ENCODE data around the gene MFSD12. TPM values are rescaled to one million over a fixed set of nuclear protein-coding genes. Genes with fewer than 3 reads are reported as not detected.
"Not testable (repeated sequence)": the region's sequence is repeated elsewhere in the genome, so short reads cannot be mapped to it uniquely, and the experiment has no call there.

Gene MFSD12
- polyA plus RNA-seq, 6 donors from 2014 or later = 19.1 to 37.6 (median 26.7) TPM

DNA sequence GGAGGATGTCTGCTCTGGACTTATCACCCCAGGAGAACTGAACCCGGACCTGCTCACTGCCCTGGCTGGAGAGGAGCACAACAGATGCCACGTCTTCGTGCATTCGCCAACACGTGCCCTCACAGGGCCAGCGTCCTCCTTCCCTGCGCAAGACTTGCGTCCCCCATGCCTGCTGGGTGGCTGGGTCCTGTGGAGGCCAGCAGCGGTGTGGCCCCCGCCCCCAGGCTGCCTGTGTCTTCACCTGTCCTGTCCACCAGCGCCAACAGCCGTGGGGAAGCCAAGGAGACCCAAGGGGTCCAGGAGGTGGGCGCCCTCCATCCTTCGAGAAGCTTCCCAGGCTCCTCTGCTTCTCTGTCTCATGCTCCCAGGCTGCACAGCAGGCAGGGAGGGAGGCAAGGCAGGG lies 21.8 kb downstream of the MFSD12 start:
- DNase-seq (no peak), ATAC-seq (ENCODE audit: low read depth in 2 of 2) (no peak)
- H3K27me3 Mint-ChIP-seq = no peaks in the 10 kb centered on the region
- H3K27ac Mint-ChIP-seq = peak overlapping the region in 1 of 6 donors; percentile 81
- H3K4me3 Mint-ChIP-seq = no peak overlapping the region
- peaks cover 0 to 4% (median 0%) of the 10 kb centered on the region in 7 donors for H3K9me3 Mint-ChIP-seq
- peaks cover 0 to 11% (median 0%) of the 10 kb centered on the region in 3 donors for H3K4me1 Mint-ChIP-seq
- no peaks in the 10 kb centered on the region for H3K36me3 Mint-ChIP-seq

DNA sequence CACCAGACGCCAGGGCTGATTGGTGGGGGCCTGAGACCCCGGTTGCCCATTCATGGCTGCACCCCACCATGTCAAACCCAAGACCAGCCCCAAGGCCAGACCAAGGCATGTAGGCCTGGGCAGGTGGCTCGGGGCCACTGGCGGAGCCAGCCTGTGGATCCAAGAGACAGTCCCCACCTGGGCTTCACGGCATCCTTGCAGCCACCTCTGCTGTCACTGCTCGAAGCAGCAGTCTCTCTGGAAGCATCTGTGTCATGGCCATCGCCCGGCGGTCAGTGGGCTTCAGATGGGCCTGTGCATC lies 22.2 kb downstream of the MFSD12 start:
- Mint-ChIP-seq H3K27me3 (no peaks in the 10 kb centered on the region), H3K27ac (peak overlapping the region in 1 of 6 donors; percentile 90), H3K36me3 (no peaks in the 10 kb centered on the region), H3K4me1 (peaks cover 0 to 11% (median 0%) of the 10 kb centered on the region in 3 donors), H3K4me3 (peak overlapping the region in 1 of 8 donors; percentile 6), H3K9me3 (peaks cover 0 to 4% (median 0%) of the 10 kb centered on the region in 7 donors)
- DNase-seq (no peak), ATAC-seq (ENCODE audit: low read depth in 2 of 2) (no peak)

DNA sequence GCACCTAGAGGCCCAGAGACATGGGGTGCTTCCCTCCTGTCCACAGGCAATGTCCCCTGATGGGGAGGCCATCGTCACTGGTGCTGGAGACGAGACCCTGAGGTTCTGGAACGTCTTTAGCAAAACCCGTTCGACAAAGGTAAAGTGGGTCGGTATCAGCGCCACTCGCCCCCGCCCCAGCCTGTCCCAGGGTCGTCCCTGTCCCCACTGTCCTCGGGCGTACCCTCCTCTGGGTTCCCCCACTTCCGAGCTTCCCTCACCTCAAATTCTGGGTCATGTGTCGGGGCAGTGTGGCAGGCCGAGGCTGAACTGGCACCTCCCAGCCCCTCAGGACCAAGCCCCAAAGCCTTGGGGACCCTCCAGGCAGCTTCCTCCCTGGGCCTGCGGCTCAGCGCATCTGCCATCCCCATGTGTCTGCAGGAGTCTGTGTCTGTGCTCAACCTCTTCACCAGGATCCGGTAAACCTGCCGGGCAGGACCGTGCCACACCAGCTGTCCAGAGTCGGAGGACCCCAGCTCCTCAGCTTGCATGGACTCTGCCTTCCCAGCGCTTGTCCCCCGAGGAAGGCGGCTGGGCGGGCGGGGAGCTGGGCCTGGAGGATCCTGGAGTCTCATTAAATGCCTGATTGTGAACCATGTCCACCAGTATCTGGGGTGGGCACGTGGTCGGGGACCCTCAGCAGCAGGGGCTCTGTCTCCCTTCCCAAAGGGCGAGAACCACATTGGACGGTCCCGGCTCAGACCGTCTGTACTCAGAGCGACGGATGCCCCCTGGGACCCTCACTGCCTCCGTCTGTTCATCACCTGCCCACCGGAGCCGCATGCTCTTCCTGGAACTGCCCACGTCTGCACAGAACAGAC lies 22.8 kb downstream of the MFSD12 start:
- DNase-seq (no peak), ATAC-seq (ENCODE audit: low read depth in 2 of 2) (no peak)
- no peaks in the 10 kb centered on the region for H3K36me3 Mint-ChIP-seq
- H3K27me3 Mint-ChIP-seq = no peaks in the 10 kb centered on the region
- H3K27ac Mint-ChIP-seq = peak overlapping the region in 1 of 6 donors; percentile 90
- peaks cover 0 to 11% (median 0%) of the 10 kb centered on the region in 3 donors for H3K4me1 Mint-ChIP-seq
- H3K4me3 Mint-ChIP-seq = no peak overlapping the region
- H3K9me3 Mint-ChIP-seq = peaks cover 0 to 2% (median 0%) of the 10 kb centered on the region in 7 donors

DNA sequence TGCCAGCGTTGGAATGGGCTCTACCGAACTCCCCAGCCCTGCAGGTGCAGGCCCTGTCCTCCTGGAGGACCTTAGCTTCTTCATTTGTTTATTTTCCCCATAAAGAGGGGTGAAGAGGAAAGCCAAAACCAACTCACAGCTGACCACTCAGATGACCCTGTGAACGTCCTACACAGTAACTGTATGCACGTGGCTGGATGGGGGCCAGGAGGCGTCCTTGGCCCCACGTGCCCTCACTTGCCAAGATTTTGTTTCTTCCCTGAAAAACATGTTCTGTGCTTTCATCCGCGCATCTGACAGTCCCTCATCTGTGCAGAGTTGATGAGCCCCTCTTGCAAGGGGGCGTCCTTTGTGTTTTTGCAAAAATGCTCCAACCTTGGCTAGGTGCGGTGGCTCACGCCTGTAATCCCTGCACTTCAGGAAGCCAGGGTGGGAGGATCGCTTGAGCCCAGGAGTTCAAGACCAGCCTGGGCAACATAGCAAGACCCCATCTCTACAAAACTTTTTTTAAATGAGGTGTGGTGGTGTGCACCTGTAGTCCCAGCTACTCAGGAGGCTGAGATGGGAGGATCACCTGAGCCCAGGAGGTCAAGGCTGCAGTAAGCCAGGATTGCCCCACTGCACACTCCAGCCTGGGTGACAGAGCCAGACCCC lies 23.7 kb downstream of the MFSD12 start:
- H3K4me3 Mint-ChIP-seq = no peak overlapping the region
- no peak overlapping the region for H3K27ac Mint-ChIP-seq
- no peaks in the 10 kb centered on the region for H3K27me3 Mint-ChIP-seq
- ATAC-seq (ENCODE audit: low read depth in 2 of 2) (no peak), DNase-seq (no peak)
- peaks cover 0 to 11% (median 0%) of the 10 kb centered on the region in 3 donors for H3K4me1 Mint-ChIP-seq
- H3K36me3 Mint-ChIP-seq = no peaks in the 10 kb centered on the region
- no peaks in the 10 kb centered on the region for H3K9me3 Mint-ChIP-seq

DNA sequence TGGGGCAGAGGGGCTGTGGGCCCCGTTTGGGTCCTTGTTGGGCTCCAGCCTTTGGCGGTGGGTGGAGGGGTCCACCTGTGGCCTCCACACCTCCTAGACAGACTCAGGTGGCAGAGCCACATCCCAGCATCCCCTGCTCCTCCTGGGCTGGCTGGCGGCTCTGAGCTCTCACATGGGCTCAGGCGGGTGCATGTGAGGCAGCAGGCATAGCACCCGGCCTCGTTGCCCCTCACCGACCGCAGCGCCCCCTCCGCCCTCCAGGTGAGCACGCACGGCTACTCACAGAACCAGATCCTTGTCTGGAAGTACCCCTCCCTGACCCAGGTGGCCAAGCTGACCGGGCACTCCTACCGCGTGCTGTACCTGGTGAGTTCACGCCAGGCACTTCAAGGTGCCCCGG lies 24.4 kb downstream of the MFSD12 start:
- DNase-seq (no peak), ATAC-seq (ENCODE audit: low read depth in 2 of 2) (no peak)
- H3K27me3 Mint-ChIP-seq = no peaks in the 10 kb centered on the region
- H3K27ac Mint-ChIP-seq = peak overlapping the region in 2 of 6 donors; percentile 48 to 62
- peak overlapping the region in 2 of 8 donors; percentile 16 to 29 for H3K4me3 Mint-ChIP-seq
- no peaks in the 10 kb centered on the region for H3K9me3 Mint-ChIP-seq
- H3K36me3 Mint-ChIP-seq = no peaks in the 10 kb centered on the region
- peaks cover 0 to 5% (median 0%) of the 10 kb centered on the region in 3 donors for H3K4me1 Mint-ChIP-seq

DNA sequence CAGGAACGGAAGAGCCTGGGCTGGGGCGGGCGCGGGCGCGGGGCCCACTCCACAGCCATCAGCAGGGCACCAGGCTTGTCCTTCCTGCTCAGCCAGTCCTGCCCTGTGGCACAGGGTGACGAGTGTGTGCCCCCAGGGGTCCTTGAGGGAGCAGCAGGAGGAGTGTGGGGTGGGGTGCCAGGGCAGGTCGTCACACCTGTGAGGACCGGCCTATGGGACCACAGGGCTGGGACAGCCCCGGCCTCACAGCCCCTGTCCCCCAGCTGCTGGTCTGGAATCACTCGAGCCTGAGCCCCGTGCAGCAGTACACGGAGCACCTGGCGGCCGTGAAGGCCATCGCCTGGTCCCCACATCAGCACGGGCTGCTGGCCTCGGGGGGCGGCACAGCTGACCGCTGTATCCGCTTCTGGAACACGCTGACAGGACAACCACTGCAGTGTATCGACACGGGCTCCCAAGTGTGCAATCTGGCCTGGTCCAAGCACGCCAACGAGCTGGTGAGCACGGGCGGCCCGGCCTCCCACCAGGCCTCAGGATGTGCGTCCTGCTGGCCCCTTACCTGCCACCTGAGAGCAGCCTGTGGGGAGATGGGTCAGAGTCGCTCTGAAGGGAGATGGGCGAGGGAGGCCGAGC lies 25.1 kb downstream of the MFSD12 start:
- DNase-seq (no peak), ATAC-seq (ENCODE audit: low read depth in 2 of 2) (no peak)
- no peak overlapping the region for H3K27ac Mint-ChIP-seq
- H3K4me3 Mint-ChIP-seq = no peak overlapping the region
- no peaks in the 10 kb centered on the region for H3K36me3 Mint-ChIP-seq
- no peaks in the 10 kb centered on the region for H3K27me3 Mint-ChIP-seq
- no peaks in the 10 kb centered on the region for H3K9me3 Mint-ChIP-seq
- no peaks in the 10 kb centered on the region for H3K4me1 Mint-ChIP-seq

DNA sequence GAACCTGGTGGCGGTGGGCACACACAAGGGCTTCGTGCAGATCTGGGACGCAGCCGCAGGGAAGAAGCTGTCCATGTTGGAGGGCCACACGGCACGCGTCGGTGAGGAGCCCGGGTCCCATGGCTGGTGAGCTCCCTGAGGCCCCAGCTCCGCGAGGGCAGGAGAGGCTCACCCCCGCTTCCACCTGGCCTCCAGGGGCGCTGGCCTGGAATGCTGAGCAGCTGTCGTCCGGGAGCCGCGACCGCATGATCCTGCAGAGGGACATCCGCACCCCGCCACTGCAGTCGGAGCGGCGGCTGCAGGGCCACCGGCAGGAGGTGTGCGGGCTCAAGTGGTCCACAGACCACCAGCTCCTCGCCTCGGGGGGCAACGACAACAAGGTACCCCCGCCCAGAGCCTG lies 25.7 kb downstream of the MFSD12 start:
- no peaks in the 10 kb centered on the region for H3K27me3 Mint-ChIP-seq
- no peak overlapping the region for H3K27ac Mint-ChIP-seq
- H3K9me3 Mint-ChIP-seq = no peaks in the 10 kb centered on the region
- H3K36me3 Mint-ChIP-seq = no peaks in the 10 kb centered on the region
- no peaks in the 10 kb centered on the region for H3K4me1 Mint-ChIP-seq
- H3K4me3 Mint-ChIP-seq = no peak overlapping the region
- no peak for ATAC-seq (ENCODE audit: low read depth in 2 of 2)
- DNase-seq = no peak

DNA sequence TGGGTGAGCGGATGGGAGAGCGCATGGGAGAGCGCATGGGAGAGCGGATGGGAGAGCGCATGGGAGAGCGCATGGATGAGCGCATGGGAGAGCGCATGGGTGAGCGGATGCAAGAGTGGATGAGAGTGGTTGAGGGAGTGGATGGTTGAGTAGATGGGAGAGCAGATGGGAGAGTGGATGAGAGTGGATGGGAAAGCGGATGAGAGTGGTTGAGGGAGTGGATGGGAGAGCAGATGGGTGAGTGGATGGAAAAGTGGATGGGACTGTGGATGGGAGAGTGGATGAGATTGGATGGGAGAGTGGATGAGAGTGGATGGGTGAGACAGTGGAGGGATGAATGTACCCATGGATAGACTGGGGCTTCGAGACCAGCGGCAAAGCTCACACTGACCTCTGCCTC lies 27.0 kb downstream of the MFSD12 start:
- Mint-ChIP-seq H3K9me3 (no peaks in the 10 kb centered on the region), H3K36me3 (no peaks in the 10 kb centered on the region), H3K4me1 (no peaks in the 10 kb centered on the region), H3K27ac (no peak overlapping the region), H3K27me3 (no peaks in the 10 kb centered on the region), H3K4me3 (no peak overlapping the region)
- no peak for DNase-seq
- no peak for ATAC-seq (ENCODE audit: low read depth in 2 of 2)

DNA sequence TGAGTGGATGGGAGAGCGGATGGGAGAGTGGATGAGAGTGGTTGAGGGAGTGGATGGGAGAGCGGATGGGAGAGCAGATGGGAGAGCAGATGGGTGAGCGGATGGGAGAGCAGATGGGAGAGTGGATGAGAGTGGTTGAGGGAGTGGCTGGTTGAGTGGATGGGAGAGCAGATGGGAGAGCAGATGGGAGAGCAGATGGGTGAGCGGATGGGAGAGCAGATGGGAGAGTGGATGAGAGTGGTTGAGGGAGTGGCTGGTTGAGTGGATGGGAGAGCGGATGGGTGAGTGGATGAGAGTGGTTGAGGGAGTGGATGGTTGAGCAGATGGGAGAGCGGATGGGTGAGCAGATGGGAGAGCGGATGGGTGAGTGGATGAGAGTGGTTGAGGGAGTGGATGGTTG lies 28.1 kb downstream of the MFSD12 start:
- not testable (repeated sequence) for ATAC-seq (ENCODE audit: low read depth in 2 of 2); H3K36me3 Mint-ChIP-seq; DNase-seq; H3K4me1 Mint-ChIP-seq; H3K27me3 Mint-ChIP-seq; H3K9me3 Mint-ChIP-seq; H3K27ac Mint-ChIP-seq; H3K4me3 Mint-ChIP-seq

DNA sequence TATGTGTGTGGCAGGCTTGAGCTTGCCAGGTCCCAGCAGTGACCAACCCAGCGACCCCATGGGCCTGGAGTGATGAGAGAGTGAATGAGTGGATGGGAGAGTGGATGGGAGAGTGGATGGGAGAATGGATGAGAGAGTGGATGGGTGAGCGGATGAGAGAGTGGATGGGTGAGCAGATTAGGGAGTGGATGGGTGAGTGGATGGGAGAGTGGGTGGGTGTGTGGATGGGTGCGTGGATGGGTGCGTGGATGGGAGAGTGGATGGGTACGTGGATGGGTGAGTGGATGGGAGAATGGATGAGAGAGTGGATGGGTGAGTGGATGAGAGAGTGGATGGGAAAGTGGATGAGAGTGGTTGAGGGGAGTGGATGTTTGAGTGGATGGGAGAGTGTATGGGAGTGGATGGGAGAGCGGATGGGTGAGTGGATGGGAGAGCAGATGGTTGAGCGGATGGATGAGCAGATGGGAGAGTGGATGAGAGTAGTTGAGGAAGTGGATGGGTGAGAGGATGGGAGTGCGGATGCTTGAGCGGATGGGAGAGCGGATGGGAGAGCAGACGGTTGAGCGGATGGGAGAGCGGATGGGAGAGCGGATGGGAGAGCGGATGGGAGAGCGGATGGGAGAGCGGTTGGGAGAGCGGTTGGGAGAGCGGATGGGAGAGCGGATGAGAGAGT lies 28.7 kb downstream of the MFSD12 start:
- Mint-ChIP-seq H3K36me3 (no peaks in the 10 kb centered on the region), H3K27ac (no peak overlapping the region), H3K4me3 (no peak overlapping the region), H3K4me1 (peaks cover 0 to 4% (median 0%) of the 10 kb centered on the region in 3 donors), H3K27me3 (no peaks in the 10 kb centered on the region), H3K9me3 (no peaks in the 10 kb centered on the region)
- ATAC-seq (ENCODE audit: low read depth in 2 of 2) = no peak
- no peak for DNase-seq

DNA sequence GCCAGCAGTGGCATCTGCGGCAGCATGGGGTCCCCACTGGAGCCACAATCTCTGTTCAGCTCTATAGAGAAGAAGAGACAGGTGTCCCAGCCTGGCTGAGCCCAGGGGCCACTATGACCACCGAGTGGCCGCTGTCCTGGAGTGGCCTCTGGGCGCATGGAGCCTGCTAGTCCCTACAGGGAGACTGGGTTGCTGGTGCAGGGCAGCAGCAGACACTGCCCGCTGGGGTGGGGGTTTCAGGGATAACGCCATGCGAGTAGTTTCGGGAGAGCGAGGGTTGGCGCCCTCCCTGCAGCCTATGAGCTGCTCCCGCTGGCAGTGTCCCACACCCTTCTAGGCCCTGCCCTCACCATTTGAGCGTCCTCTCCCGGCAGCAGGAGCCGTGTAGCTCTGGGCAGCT lies 29.3 kb downstream of the MFSD12 start:
- H3K9me3 Mint-ChIP-seq = no peaks in the 10 kb centered on the region
- H3K4me3 Mint-ChIP-seq = no peak overlapping the region
- H3K4me1 Mint-ChIP-seq = peaks cover 0 to 4% (median 0%) of the 10 kb centered on the region in 3 donors
- DNase-seq (no peak), ATAC-seq (ENCODE audit: low read depth in 2 of 2) (no peak)
- H3K36me3 Mint-ChIP-seq = no peaks in the 10 kb centered on the region
- no peaks in the 10 kb centered on the region for H3K27me3 Mint-ChIP-seq
- no peak overlapping the region for H3K27ac Mint-ChIP-seq

DNA sequence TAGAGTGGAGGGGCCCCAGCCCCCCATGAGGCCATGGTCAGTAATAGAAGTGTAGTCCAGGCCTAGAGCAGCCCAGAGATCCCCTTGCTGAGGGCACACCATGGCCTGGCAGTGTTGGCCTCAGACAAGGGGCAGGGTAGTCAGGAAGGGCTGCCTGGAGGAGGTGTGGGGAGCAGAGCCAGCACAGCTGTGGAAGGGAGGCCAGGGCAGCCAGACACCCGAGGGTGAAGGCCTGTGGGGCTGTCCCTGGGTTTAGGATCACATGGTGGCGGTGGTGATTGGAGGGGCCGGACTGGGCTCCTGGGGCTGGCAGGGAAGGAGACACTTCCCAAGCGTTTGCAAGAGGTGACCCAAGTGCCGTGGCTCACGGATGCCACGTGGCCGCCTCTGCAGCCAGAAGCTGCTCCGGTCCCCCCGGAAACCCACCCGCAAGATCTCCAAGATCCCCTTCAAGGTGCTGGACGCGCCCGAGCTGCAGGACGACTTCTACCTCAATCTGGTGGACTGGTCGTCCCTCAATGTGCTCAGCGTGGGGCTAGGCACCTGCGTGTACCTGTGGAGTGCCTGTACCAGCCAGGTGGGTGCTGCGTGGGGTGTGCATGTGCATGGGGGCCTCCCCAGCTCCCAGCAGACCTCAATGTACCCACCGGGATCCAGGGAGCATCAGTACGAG lies 30.0 kb downstream of the MFSD12 start:
- H3K27me3 Mint-ChIP-seq = no peaks in the 10 kb centered on the region
- H3K36me3 Mint-ChIP-seq = no peaks in the 10 kb centered on the region
- H3K27ac Mint-ChIP-seq = peak overlapping the region in 1 of 6 donors; percentile 67
- no peak for ATAC-seq (ENCODE audit: low read depth in 2 of 2)
- no peak overlapping the region for H3K4me3 Mint-ChIP-seq
- DNase-seq = no peak
- H3K4me1 Mint-ChIP-seq = peaks cover 0 to 4% (median 0%) of the 10 kb centered on the region in 3 donors
- H3K9me3 Mint-ChIP-seq = no peaks in the 10 kb centered on the region
